Fibroblast of villous mesenchyme (primary cell): ENCODE results near the gene TNFRSF9. TPM values are rescaled to one million over a fixed set of nuclear protein-coding genes. Genes with fewer than 3 reads are reported as not detected.

ENCODE experiments used
- DNase-seq: peaks from one replicate; pipeline ENCODE4 v3.0.0-alpha.2; 2010; ENCODE audit warnings: low read depth
- H3K4me3 ChIP-seq: 2 replicates; pipeline ENCODE4 v1.5.1; 2011; ENCODE audit warnings: low read depth, mild to moderate bottlenecking, low read length
- total RNA-seq: library from RNA; depleted of rRNA; stranded (reverse); fragments of >200 nt; gene quantifications from 2 replicates; pipeline ENCODE4 v1.2.3, GENCODE V29; 2012
- TF ChIP-seq, protein P1 (sequence below): IDR thresholded peaks from 2 replicates; pipeline ENCODE4 v1.5.1; 2012; ENCODE audit warnings: low read depth, mild to moderate bottlenecking, low read length; ENCODE audit not compliant: insufficient read depth

TNFRSF9 gene
- total RNA-seq, 1 donor: 0.43 TPM

DNA sequence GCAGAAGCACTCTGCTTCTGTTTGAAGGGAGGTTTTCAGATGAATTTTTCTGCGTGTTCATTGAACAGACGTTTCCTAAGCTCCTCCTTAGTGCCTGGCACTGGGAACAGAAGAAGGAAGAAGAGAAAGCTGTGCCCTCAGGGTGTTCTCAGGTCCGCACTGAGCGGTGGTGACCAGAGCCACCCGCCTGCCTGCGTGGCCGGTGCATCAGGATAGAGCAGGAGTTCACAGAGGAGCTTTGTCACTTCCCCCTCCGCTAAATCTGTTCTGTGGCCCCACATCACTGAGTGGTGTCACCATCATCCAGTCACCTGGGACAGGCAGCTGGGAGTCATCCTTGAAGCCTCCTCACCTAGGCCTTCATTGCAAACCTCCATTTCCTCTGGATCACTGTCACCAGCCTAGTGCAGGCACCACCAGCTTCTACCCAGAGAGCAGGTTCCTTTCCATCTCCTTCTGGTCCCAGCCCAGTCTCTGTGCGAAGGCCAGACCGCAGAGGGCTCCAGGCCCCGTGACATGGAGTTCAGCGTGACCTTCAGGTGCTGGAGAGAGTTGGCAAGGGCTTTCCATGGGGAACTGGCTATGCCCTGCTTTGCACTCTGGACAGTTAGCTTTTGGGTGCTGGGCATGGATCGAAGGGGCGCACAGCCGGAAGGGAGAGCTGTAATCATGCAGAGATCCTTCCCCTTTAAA lies 42.6 kb upstream of the TNFRSF9 start:
- H3K4me3 ChIP-seq: no peak overlapping the region
- TF ChIP-seq, protein P1, sequence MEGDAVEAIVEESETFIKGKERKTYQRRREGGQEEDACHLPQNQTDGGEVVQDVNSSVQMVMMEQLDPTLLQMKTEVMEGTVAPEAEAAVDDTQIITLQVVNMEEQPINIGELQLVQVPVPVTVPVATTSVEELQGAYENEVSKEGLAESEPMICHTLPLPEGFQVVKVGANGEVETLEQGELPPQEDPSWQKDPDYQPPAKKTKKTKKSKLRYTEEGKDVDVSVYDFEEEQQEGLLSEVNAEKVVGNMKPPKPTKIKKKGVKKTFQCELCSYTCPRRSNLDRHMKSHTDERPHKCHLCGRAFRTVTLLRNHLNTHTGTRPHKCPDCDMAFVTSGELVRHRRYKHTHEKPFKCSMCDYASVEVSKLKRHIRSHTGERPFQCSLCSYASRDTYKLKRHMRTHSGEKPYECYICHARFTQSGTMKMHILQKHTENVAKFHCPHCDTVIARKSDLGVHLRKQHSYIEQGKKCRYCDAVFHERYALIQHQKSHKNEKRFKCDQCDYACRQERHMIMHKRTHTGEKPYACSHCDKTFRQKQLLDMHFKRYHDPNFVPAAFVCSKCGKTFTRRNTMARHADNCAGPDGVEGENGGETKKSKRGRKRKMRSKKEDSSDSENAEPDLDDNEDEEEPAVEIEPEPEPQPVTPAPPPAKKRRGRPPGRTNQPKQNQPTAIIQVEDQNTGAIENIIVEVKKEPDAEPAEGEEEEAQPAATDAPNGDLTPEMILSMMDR: no peak
- no peak for DNase-seq

DNA sequence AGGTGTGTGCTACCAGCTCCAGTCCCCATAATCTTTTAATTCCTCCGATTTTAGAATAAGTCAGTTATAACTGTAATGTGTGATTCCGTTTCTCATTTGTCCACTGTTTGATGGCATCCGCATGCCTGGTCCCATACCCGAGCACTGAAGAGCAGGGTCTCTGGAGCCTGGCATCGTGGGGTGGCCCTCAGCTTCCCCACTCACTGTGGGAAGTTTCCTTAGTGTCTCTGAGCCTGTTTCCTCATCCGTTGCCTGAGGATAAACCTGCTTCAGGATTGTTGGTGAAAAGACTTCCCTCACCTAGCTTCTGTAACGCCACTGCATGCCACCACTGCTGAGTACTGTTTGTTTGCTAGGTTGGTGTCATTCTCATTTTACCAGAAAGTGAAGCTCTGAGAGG lies 40.3 kb upstream of the TNFRSF9 start:
- TF ChIP-seq, protein P1: no peak
- H3K4me3 ChIP-seq: no peak overlapping the region
- no peak for DNase-seq

DNA sequence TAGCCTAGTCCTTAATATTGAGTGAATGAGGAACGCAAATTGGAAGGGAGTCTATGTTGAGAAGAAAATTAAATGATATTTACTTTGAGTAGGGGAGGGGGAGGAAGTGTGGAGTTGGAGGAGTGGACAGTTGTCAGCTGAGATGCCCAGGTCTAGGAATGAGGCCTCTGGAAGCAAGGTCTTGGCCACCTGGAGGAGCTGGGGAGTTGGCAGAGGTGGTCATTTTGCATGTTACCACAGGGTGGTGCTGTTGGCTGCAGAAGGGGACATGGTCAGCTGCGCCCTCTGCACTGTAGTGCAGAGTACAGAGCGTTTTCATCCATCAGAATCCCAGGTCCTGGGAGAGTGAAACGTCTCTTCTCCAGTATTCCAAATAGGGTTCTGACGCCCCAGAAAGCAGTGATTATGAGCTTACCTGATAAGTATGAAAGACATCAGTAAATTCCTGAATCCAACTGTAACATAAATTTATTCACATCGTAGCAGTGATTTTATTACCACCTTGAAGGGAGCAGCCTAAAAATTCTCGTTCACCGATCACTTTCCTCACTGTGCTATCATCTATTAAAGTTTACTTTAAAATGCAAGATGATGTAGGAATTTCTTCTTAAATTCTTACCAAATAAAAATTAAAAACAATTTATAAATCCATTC lies 34.7 kb upstream of the TNFRSF9 start:
- H3K4me3 ChIP-seq: no peak overlapping the region
- peak; percentile 81 for DNase-seq
- TF ChIP-seq, protein P1: peak; percentile 95

DNA sequence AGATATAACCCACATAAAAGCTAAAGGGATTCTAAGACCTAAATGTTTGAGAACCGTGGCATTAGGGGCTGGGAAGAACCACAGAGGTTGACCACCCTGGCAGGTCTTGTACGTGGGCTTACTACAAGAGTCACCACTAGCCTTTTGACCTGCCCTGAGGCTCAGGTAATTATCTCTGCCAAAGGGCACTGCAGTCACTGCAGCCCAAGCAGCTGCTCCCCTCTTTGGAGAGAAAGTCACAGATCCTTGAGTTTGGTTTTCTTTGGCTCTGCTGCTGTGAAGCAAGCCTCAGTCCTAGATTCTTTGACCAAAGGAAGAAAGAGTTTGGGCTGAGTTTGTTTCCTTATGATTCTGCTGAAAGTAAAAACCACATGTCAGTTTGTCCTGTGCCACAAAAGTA lies 32.4 kb upstream of the TNFRSF9 start:
- no peak overlapping the region for H3K4me3 ChIP-seq
- TF ChIP-seq, protein P1: no peak
- DNase-seq: no peak

DNA sequence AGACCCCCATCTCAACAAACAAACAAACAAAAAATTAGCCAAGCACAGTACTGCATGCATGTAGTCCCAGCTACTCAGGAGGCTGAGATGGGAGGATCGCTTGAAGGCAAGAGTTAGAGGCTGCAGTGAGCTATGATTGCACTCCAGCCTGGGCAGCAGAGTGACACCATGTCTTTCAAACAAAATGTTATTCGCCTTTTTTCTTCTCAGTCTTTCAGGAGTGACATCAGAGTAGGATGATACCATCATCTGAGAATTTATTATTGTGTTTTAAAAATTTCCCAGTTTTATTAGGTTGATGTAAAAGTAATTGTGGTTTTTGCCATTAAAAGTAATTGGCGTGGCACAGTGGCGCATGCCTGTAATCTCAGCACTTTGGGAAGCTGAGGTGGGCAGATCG lies 31.6 kb upstream of the TNFRSF9 start:
- DNase-seq: no peak
- TF ChIP-seq, protein P1: no peak
- no peak overlapping the region for H3K4me3 ChIP-seq

DNA sequence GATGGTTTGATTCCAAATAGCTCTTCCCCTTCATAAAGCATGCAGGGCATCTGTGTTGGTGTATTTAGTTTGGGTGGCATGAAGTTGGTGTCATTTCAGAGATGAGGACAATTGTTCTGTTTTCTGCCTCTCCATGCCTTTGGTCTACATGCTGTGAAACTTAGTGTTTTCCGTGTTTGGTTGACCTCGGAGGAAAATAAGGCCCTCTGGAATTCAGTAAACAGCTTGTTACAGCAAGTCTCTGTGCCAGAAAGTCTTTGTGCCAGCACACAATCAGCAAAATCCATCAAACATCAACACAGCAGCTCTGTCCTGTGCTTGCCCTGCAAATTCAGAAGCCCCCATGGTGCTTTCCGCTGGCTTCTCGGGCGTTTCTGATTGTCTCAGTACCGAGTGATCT lies 30.4 kb upstream of the TNFRSF9 start:
- TF ChIP-seq, protein P1: no peak
- no peak for DNase-seq
- H3K4me3 ChIP-seq: no peak overlapping the region
